ENCODE data around the gene NOXA1.

DNA sequence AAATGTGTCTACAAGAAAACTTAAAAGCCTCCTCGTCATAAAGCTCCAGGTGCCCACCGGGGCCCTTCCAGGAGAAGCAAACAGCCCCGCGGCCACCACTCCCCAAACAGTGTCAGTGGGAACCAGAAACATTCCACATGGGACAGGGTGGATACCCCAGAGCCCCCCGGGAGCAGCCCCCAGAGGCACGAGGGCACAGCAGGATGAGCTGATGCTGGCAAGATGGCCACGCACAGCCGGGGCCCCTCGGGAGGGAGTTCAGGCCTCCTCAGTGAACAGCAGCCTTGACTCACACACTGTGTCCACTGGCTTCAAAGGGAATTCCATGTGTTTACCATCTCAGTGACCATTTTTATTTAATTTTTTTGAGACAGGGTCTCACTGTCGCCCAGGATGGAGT, 10.8 kb upstream of the NOXA1 start:
- TF ChIP-seq CTCF (IDR thresholded peaks at IDR 0.05) = no peak
- TF ChIP-seq POLR2A (IDR thresholded peaks at IDR 0.05) = no peak
- no peak for TF ChIP-seq POLR2AphosphoS5 (IDR thresholded peaks at IDR 0.05)
